HL-60 (cell line): ENCODE data around the gene KRTAP5-3.
"Not testable (repeated sequence)": the region's sequence is repeated elsewhere in the genome, so short reads cannot be mapped to it uniquely, and the experiment has no call there.

ENCODE experiments used
- CTCF ChIP-seq: IDR thresholded peaks from one replicate; pipeline ENCODE4 v1.5.1; 2011; ENCODE audit warnings: low read length, control low read depth, inconsistent platforms; ENCODE audit not compliant: insufficient read depth
- GABPA ChIP-seq: IDR thresholded peaks from 2 replicates; pipeline ENCODE4 v1.6.1; 2012; ENCODE audit warnings: low read depth
- POLR2AphosphoS5 ChIP-seq: IDR thresholded peaks from 2 replicates; pipeline ENCODE4 v1.6.1; 2012; ENCODE audit warnings: low read depth
- REST ChIP-seq: IDR thresholded peaks from 2 replicates; pipeline ENCODE4 v1.6.1; 2012; ENCODE audit warnings: low read depth; ENCODE audit not compliant: insufficient replicate concordance

GRCh38 chr11:1575756-1576155 is 32.5 kb downstream of the KRTAP5-3 start:
- not testable (repeated sequence) for TF ChIP-seq REST, CTCF, POLR2AphosphoS5, GABPA
